ENCODE data around the gene ALOX5.

GRCh38 chr10:45325116-45325515 lies 48.9 kb upstream of the ALOX5 start:
- TF ChIP-seq POLR2A (IDR thresholded peaks at IDR 0.05; ENCODE audit: low read length): no peak
- TF ChIP-seq GATA1 (IDR thresholded peaks at IDR 0.05; ENCODE audit: low read depth, low read length): no peak
